IPS-18c (cell line): ENCODE data around the gene GSTT2B.
A peak's percentile ranks its signal among the peaks of the same experiment; 100 is the strongest.
"Not testable (repeated sequence)": the region's sequence is repeated elsewhere in the genome, so short reads cannot be mapped to it uniquely, and the experiment has no call there.

Experiments used
- H3K4me3 ChIP-seq: 2 replicates; pipeline ENCODE4 v1.7.0; 2013; ENCODE audit warnings: low read depth, mild to moderate bottlenecking, low read length, moderate library complexity; ENCODE audit not compliant: insufficient read depth
- H3K9me3 ChIP-seq: one replicate; pipeline ENCODE4 v1.6.1; 2013; ENCODE audit warnings: mild to moderate bottlenecking, low read length, moderate library complexity; ENCODE audit not compliant: control insufficient read depth, insufficient read depth

GSTT2B gene

GRCh38 chr22:23913661-23914353 lies 47.2 kb downstream of the GSTT2B start:
- peaks cover 2% of the 10 kb centered on the region for H3K9me3 ChIP-seq
- H3K4me3 ChIP-seq, result peak overlapping the region; percentile 68

- Histone ChIP-seq H3K4me3 (peak overlapping the region; percentile 68), H3K9me3 (peaks cover 2% of the 10 kb centered on the region)
These were observed 47.7 kb downstream of the GSTT2B start for GRCh38 chr22:23913306-23913660.

GRCh38 chr22:23912293-23912903 lies 48.6 kb downstream of the GSTT2B start:
- peaks cover 2% of the 10 kb centered on the region for H3K9me3 ChIP-seq
- H3K4me3 ChIP-seq, result no peak overlapping the region

GRCh38 chr22:23911318-23911980 lies 49.5 kb downstream of the GSTT2B start:
- H3K9me3 ChIP-seq, result peaks cover 2% of the 10 kb centered on the region
- H3K4me3 ChIP-seq, result no peak overlapping the region

GRCh38 chr22:23910496-23911190 lies 50.4 kb downstream of the GSTT2B start:
- H3K4me3 ChIP-seq, result no peak overlapping the region
- H3K9me3 ChIP-seq, result peaks cover 2% of the 10 kb centered on the region

- Histone ChIP-seq H3K4me3 (no peak overlapping the region), H3K9me3 (no peaks in the 10 kb centered on the region)
These were observed 51.6 kb downstream of the GSTT2B start for GRCh38 chr22:23909296-23909898.

- H3K9me3 ChIP-seq, result no peaks in the 10 kb centered on the region
- no peak overlapping the region for H3K4me3 ChIP-seq
These were observed 52.3 kb downstream of the GSTT2B start for GRCh38 chr22:23908587-23909205.

- not testable (repeated sequence) for H3K4me3 ChIP-seq
These were observed 53.6 kb downstream of the GSTT2B start for GRCh38 chr22:23907423-23907822.

More at GRCh38 chr22:23907423-23907822, 53.6 kb downstream of the GSTT2B start:
- H3K9me3 ChIP-seq, result not testable (repeated sequence)
